Fibroblast of the conjunctiva (primary cell): ENCODE measurements around the gene PRKCE.
"Not testable (repeated sequence)": the region's sequence is repeated elsewhere in the genome, so short reads cannot be mapped to it uniquely, and the experiment has no call there.

ENCODE experiments used
- DNase-seq: peaks from one replicate; pipeline ENCODE4 v3.0.0-alpha.2; 2010; ENCODE audit warnings: low read depth

PRKCE gene

GRCh38 chr2:45669032-45669486, 17.6 kb downstream of the PRKCE start:
- no peak for DNase-seq

GRCh38 chr2:45670646-45671045, 19.2 kb downstream of the PRKCE start:
- DNase-seq, result no peak

- no peak for DNase-seq
These were observed 20.7 kb downstream of the PRKCE start for GRCh38 chr2:45672138-45672537.

DNA sequence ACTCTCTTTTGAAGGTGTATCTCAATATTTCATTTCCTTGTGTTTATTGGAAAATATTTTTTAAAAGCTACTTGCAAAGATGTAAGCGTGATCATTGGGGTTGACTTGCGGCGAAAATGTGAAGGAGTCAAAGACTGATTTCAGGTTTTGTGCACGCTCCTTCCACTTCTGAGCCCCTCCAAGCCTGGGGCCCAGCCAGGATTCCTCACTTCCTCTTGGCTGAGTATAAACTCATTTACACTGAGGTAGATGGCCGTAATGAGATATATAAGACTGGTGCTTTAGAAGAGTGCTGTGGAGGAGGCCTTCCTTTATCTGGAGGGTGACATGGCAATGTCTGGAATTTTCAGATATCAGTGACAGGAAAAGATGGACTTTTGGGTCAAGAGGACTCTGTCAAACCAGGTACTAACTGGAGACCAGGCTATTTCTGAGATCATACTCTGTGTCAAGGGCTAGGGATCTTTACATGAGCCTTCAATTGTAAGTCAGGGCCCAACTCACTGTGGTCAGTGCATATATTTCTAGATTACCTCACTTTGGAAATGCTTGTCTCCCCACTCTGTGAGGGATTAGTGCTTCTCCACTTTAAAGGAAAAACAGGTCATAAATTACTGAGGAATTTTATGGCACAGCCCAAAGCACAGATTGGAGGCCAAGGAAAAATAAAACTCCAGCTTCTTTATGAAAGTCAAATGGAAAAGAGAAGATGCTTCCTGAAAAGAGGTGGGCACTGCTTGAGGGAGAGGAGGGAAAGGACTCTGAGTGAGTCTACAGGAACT, 22.8 kb downstream of the PRKCE start:
- DNase-seq, result no peak

DNA sequence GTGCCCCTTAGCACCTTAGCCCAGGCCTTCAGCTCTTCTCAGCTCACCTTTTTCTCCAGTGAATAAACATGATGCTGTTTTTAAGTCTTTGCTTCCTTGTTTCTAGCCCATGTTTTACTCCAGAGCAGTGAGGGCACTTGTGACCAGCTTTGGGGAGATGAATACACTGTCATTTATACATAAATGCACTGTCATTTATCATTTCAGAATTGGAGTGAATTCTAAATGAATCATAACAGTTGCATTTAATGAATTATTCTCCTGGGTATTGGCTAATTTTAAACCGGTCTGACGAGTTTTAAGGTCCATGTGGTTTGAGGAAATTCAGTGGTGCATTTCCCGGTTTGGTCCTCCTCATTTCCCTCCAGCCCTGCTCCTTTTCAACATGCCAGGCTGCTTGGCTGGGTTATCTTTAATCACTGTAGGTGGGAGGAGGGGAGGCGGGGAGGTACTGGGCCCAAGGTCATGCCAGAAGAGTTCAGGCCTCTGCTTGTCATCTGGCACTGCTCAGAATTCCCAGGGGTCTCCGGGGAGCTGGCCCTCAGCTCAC, 23.9 kb downstream of the PRKCE start:
- no peak for DNase-seq

DNA sequence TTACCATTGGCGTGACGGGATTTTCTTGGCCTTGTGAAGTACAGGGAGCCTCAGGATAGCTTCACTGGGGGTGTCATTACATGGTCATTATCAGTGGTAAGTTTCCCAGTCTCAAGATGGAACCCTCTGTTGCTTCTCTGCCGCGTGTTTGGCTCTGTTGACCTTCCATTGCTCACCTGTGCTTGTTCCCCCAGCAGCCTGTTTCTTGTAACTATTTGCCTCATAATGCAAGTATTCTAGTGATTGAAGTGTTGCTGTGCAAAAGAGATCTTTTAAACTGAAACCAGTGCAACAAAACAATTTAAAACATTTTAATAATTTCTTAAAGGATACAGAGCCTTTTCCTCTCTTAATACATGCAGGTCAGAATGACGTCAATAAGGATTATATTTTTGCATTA, 24.6 kb downstream of the PRKCE start:
- DNase-seq, result no peak

- no peak for DNase-seq
These were observed 27.4 kb downstream of the PRKCE start for GRCh38 chr2:45678791-45679348.

DNA sequence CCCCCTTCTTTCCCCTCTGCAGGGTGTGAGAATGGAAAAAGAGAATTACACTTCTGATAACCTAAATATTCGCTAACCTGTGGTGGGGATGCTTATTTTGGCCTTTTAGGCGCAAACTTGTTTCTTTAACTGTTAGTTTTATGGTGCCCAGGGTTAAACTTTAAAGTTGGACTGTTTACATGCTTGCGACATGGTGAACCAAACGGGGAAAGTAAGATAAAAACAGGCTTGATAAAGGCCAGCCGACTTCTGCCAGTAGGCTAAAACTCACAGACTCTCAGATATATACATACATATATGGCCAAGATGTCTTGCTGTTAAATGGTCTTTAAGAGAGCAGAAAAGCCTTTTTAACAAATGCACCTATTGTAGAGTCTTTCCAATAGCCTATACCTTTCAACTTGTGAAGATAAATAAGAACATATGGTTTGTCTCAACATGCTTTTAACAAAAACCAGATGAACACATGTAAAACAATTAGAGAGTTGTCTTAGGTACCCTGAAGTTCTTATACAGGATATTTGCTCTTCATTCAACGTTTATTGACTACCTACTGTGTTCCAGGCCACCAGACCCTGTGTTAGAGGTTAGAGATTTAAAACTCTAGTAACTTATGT, 29.0 kb downstream of the PRKCE start:
- no peak for DNase-seq

DNA sequence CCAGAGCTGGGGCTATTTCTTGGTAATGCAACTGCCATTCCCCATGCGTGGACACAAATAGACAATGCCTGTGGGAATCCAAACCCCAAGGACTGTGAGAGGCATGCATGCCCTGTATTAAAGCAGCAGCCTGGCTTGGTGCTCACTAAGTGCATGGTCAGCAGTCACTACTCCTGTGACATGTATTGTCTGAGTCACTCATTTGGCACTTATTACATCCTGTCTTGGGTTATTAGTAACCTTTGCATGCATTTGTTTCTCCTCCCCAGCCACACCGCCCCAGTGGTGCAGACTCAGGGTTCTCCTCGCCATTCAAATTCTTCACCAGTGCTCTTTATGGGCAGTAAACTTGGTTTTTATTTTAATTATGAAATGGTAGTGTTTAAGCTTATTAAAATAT, 30.2 kb downstream of the PRKCE start:
- peak; percentile 37 for DNase-seq

GRCh38 chr2:45683292-45683691, 31.8 kb downstream of the PRKCE start:
- no peak for DNase-seq

DNA sequence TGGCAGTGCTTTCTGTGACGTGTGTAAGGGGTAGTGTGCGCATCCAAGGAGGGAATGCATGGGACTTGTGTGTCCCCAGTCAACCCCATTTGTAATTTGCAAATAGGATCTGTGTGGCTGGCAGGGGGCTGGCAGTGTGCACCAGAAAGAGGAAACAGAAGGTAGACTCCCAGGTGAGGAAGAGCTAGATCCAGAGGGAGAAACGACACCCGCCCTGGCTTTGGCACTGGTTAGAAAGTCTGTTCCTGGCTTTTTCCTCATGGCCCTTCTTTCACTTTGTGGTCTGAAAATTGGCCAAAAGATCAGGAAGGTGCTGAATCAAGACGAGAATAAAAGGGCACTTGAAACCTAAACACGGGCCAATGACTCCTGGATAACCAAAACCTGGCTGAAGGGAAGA, 33.3 kb downstream of the PRKCE start:
- no peak for DNase-seq

DNA sequence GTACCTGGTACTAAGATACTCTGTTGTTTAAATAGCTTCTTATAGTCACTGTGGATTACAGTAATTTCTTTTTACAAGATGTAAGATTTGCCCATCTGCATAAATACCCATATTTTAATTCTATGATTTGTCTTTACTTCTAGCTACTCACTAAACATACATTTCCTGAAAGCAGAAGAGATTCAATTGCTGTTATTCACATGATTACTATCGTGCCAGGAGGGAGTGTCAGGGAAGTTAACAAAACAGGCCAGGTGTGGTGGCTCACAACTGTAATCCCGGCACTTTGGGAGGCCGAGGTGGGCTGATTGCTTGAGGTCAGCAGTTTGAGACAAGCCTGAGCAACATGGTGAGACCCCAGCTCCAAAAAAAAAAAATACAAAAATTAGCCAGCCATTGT, 33.8 kb downstream of the PRKCE start:
- no peak for DNase-seq

GRCh38 chr2:45687964-45688363, 36.5 kb downstream of the PRKCE start:
- no peak for DNase-seq

- no peak for DNase-seq
These were observed 37.2 kb downstream of the PRKCE start for GRCh38 chr2:45688479-45689298.

- DNase-seq, result no peak
These were observed 38.8 kb downstream of the PRKCE start for GRCh38 chr2:45690231-45690630.

- no peak for DNase-seq
These were observed 39.9 kb downstream of the PRKCE start for GRCh38 chr2:45691171-45691999.

GRCh38 chr2:45692566-45692965, 41.1 kb downstream of the PRKCE start:
- DNase-seq, result no peak

DNA sequence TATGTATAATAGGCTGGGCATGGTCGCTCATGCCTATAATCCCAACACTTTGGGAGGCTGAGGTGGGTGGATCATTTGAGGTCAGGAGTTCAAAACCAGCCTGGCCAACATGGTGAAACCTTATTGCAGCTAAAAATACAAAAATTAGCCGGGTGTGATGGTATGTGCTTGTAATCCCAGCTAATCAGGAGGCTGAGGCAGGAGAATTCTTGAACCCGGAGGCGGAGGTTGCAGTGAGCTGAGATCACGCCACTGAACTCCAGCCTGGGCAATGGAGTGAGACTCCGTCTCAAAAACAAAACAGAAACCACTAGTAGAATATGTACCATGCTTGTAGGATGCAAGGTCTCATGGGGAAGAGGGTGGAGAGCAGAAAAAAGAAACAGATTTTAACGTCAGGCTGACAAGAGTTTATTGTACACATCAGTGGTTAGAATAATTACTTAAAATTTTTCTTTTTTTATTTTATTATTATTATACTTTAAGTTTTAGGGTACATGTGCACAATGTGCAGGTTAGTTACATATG, 44.1 kb downstream of the PRKCE start:
- not testable (repeated sequence) for DNase-seq

DNA sequence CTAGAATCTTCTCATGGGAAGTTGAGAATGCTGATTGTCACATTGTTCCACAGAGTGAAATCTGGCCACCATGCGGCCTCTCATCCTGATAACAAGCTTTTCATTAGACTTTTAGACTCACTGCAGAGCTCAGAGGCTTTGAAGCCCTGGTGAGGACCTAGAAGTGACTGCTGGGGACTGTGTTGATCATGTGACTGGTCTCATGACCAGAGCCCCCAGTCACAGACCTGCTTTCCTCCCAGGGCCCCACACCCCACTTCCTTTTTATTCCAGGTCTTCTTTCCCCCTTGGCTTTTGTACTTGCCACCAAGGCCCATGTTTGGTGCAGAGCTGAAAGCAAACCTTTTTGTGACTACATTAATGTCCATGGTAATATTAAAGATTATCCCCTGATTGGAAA, 45.2 kb downstream of the PRKCE start:
- DNase-seq, result no peak

GRCh38 chr2:45697190-45697589, 45.7 kb downstream of the PRKCE start:
- no peak for DNase-seq

GRCh38 chr2:45698554-45698953, 47.1 kb downstream of the PRKCE start:
- no peak for DNase-seq
